Measurements from ENCODE around the gene MALRD1. TPM values are rescaled to one million over a fixed set of nuclear protein-coding genes. Genes with fewer than 3 reads are reported as not detected.

Gene MALRD1
- total and polyA plus RNA-seq, 2 of the 8 experiments (the other 6 are each of a cell fraction or from before 2014, with no cell fraction given) = 0.32 to 0.35 TPM

GRCh38 chr10:19782430-19783089 lies 734.0 kb downstream of the MALRD1 start (continued):
- no peak for TF ChIP-seq EZH2 (IDR thresholded peaks at IDR 0.05; ENCODE audit: low read depth, low read length, severe bottlenecking)
